Calu3 (cell line): Measurements from ENCODE around the gene SLC39A11. TPM values are rescaled to one million over a fixed set of nuclear protein-coding genes. Genes with fewer than 3 reads are reported as not detected.

Experiments used
- BruUV-seq: library from RNA; stranded (reverse); fragments of 400-500 nt; replicated peaks from 2 replicates; lab custom pipeline; 2021; lab: Mats Ljungman, UMichigan
- CTCF ChIA-PET: fragments of 300-600 bp; sonication (Branson Sonifier 250); formaldehyde crosslinking; loops from one replicate; lab custom pipeline; 2022; ENCODE audit warnings: antibody characterized with exemption; lab: Charles Lee
- DNase-seq: peaks from one replicate; pipeline ENCODE4 v3.0.0; 2022
- H3K27ac Mint-ChIP-seq: one replicate; pipeline ENCODE4 v1.8.0; 2022; ENCODE audit warnings: mixed read lengths; ENCODE audit not compliant: unreplicated experiment
- H3K27me3 Mint-ChIP-seq: one replicate; pipeline ENCODE4 v1.8.0; 2022; ENCODE audit warnings: mixed read lengths; ENCODE audit not compliant: unreplicated experiment
- H3K36me3 Mint-ChIP-seq: one replicate; pipeline ENCODE4 v1.8.0; 2022; ENCODE audit warnings: mild to moderate bottlenecking, moderate library complexity, mixed read lengths; ENCODE audit not compliant: insufficient read depth, unreplicated experiment
- H3K4me1 Mint-ChIP-seq: one replicate; pipeline ENCODE4 v1.8.0; 2022; ENCODE audit warnings: mild to moderate bottlenecking, low read depth, mixed read lengths; ENCODE audit not compliant: unreplicated experiment
- H3K4me3 Mint-ChIP-seq: one replicate; pipeline ENCODE4 v1.8.0; 2022; ENCODE audit warnings: mild to moderate bottlenecking, low read depth, moderate library complexity, mixed read lengths; ENCODE audit not compliant: unreplicated experiment
- H3K9me3 Mint-ChIP-seq: one replicate; pipeline ENCODE4 v1.8.0; 2022; ENCODE audit warnings: low read depth, mixed read lengths; ENCODE audit not compliant: unreplicated experiment
- CTCF ChIP-seq: fragments of 200-600 bp; IDR thresholded peaks from one replicate; pipeline ENCODE4 v1.8.0; 2022; ENCODE audit warnings: antibody characterized with exemption; ENCODE audit not compliant: unreplicated experiment
- intact Hi-C: fragments of 100-400 bp; cut with micrococcal nuclease; formaldehyde crosslinking; loops from one replicate; pipeline ENCODE4 v1.10.0; 2022; ENCODE audit not compliant: unreplicated experiment
- total RNA-seq: library from RNA; stranded (reverse); gene quantifications from 2 replicates; pipeline ENCODE4 v1.2.3, GENCODE V29; 2022

The SLC39A11 gene
- total RNA-seq, 1 experiment from 2014 or later, result 60.3 TPM

DNA sequence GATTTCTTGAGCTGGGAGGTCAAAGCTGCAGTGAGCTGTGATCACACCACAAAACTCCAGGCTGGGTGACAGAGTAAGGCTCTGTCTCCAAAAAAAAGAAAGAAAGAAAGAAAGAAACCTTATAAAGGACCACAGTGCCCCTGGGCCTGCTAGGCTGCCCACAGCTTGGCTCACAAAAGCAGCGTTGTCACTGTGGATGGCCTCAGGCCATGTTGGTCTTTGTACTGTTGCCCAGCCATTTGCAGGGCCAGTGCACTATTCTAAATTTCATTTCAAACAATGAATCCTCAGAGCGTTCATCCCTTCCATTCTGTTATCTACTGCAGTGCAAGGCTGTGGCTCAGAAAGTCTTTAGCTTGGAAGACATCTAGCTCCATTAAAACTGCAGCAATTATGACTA lies 208.4 kb downstream of the SLC39A11 start:
- no peaks in the 10 kb centered on the region for H3K36me3 Mint-ChIP-seq
- no TSS peak for BruUV-seq
- intact Hi-C loops, result no loop called here
- H3K4me3 Mint-ChIP-seq, result no peak overlapping the region
- no peaks in the 10 kb centered on the region for H3K27me3 Mint-ChIP-seq
- DNase-seq, result no peak
- H3K9me3 Mint-ChIP-seq, result peaks cover 9% of the 10 kb centered on the region
- no peak overlapping the region for H3K27ac Mint-ChIP-seq
- H3K4me1 Mint-ChIP-seq, result no peaks in the 10 kb centered on the region
- no peak for TF ChIP-seq CTCF
- CTCF ChIA-PET, result no interaction called here

DNA sequence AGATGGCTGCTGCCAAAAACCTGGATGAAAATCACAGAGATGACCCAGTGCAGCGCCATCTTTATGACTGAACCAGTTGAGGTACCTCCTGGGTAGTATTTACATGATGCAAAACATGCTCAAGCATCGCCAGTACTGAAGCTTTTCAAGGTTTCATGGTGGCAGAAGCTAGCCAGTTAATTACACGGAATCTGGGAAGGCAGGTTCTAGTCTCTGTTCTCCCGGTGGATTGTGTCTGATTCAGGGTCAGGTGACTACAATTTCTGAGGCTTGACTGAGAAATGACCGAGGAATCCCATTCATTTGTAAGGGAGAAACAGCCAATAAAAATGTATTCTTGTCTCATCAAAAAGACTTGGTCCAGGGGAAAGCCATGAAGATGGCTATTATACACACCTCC lies 209.1 kb downstream of the SLC39A11 start:
- no peak for DNase-seq
- no peaks in the 10 kb centered on the region for H3K4me1 Mint-ChIP-seq
- CTCF ChIA-PET, result no interaction called here
- intact Hi-C loops, result no loop called here
- no TSS peak for BruUV-seq
- H3K27ac Mint-ChIP-seq, result no peak overlapping the region
- no peak overlapping the region for H3K4me3 Mint-ChIP-seq
- TF ChIP-seq CTCF, result no peak
- no peaks in the 10 kb centered on the region for H3K36me3 Mint-ChIP-seq
- no peaks in the 10 kb centered on the region for H3K27me3 Mint-ChIP-seq
- H3K9me3 Mint-ChIP-seq, result peaks cover 9% of the 10 kb centered on the region

GRCh38 chr17:72882426-72882825 lies 210.1 kb downstream of the SLC39A11 start:
- CTCF ChIA-PET, result interaction anchor here (0.5 to 0.6 kb wide), 2 partner anchors 155 to 178 kb away, joined by 5 to 6 read pairs; no protein-coding TSS in a partner anchor
- BruUV-seq, result no TSS peak
- H3K36me3 Mint-ChIP-seq, result no peaks in the 10 kb centered on the region

GRCh38 chr17:72879877-72880276 lies 212.6 kb downstream of the SLC39A11 start:
- H3K4me1 Mint-ChIP-seq, result no peaks in the 10 kb centered on the region
- H3K27me3 Mint-ChIP-seq, result no peaks in the 10 kb centered on the region
- DNase-seq, result no peak
- peaks cover 10% of the 10 kb centered on the region for H3K9me3 Mint-ChIP-seq
- intact Hi-C loops, result no loop called here
- H3K36me3 Mint-ChIP-seq, result no peaks in the 10 kb centered on the region
- no peak for TF ChIP-seq CTCF
- BruUV-seq, result no TSS peak
- no peak overlapping the region for H3K27ac Mint-ChIP-seq
- CTCF ChIA-PET, result no interaction called here
- H3K4me3 Mint-ChIP-seq, result no peak overlapping the region

More at GRCh38 chr17:72882426-72882825, 210.1 kb downstream of the SLC39A11 start:
- no peak for TF ChIP-seq CTCF
- no peak for DNase-seq
- H3K4me1 Mint-ChIP-seq, result no peaks in the 10 kb centered on the region
- H3K27me3 Mint-ChIP-seq, result no peaks in the 10 kb centered on the region
- peaks cover 9% of the 10 kb centered on the region for H3K9me3 Mint-ChIP-seq
- intact Hi-C loops, result no loop called here
- H3K4me3 Mint-ChIP-seq, result no peak overlapping the region
- no peak overlapping the region for H3K27ac Mint-ChIP-seq
